GM19372 (cell line): Measurements from ENCODE around the gene TRPM4.
A peak's percentile ranks its signal among the peaks of the same experiment; 100 is the strongest.
"Not testable (repeated sequence)": the region's sequence is repeated elsewhere in the genome, so short reads cannot be mapped to it uniquely, and the experiment has no call there.

Experiments
- ATAC-seq: cut with Tn5 transposase; IDR thresholded peaks from one replicate; pipeline ENCODE4 v1.9.1; 2021; ENCODE audit warnings: mild to moderate bottlenecking, low read depth, moderate library complexity; ENCODE audit not compliant: unreplicated experiment

Gene TRPM4

GRCh38 chr19:49157445-49158224 is at the start of gene TRPM4:
Gene TRPM4, plus strand, starts transcription at chr19:49157792. Its CDS starts 75 bp downstream, at chr19:49157867.
- ATAC-seq, result no peak

GRCh38 chr19:49109051-49109450 is 48.5 kb upstream of the TRPM4 start:
- ATAC-seq, result no peak

DNA sequence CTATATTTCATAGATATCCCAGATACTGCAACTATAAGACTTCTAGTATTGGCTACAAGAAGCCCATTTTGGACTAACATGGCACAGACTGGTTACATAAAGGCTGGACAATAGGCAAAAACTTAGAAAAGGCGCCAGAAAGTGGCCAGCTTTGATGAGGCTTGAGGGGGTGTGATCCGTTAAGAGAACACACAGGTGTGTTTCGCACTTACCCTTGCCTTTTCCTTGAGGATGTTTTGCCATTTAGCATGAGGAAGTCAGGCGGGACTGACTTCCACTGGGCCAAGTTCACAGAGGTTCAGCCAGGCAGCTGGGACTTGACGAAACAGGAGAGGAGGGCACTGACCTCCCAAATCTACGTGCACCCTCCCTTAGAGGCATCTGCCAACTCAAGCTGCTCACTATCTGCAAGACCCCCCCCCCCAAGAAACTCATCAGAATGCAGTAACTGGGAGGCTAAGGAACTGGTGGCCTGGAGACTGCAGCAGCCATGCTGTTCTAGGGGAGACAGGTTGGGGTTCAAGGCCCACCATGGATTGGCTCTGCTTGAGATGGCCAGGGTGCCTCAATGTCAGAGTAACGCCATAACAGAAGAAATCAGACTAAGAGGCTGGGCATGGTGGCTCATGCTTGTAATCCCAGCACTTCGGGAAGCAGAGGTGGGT is 47.9 kb upstream of the TRPM4 start:
- no peak for ATAC-seq

DNA sequence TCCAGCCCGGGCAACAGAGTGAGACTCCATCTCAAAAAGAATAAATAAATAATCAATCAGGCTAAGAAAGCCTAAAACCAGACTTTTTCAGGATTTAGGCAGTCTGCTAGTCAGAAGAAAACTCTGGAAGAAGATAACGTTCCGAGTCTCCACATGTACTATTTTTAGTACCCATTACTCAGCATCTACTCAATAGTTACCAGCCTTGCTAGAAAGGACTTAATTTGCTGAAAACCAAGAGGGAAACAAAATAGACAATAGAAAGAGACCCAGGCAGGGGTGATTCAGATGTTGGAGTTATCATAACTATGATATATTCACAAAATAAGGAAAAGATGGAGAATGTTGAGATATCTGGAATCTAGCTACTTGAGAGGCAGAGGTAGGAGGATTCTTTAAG is 47.0 kb upstream of the TRPM4 start:
- ATAC-seq, result no peak

DNA sequence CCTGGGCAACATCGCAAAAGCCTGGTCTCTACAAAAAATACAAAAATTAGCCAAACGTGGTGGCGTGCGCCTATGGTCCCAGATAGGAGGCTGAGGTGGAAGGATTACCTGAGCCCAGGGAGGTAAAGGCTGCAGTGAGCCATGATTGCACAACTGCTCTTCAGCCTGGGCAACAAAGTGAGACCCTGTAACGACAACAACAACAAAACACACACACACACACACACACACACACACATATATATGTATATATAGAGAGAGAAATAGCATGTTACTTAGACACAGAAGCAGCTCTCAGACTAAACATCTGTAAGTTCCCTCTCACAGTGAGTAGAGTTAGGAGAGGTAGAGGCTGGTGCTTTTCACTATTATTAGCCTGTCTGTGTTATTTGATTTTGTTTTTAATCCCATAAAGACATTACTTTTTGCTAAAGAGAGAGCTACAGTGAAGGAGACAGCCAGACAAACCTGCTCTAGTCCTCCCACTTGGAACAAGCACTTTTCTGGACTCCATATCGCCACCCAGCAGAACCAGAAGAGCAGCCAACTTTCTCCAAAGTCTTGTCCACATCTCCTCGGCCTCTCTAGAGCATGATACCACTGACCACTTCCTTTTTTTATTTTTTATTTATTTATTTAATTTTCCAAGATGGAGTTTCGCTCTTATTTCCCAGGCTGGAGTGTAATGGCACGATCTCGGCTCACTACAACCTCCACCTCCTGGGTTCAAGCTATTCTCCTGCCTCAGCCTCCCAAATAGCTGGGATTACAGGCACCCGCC is 46.2 kb upstream of the TRPM4 start:
- ATAC-seq, result no peak

GRCh38 chr19:49113762-49114629 is 43.6 kb upstream of the TRPM4 start, which contains the start of gene LIN7B:
Gene LIN7B, plus strand, starts transcription at chr19:49114370. Its CDS starts 35 bp downstream, at chr19:49114405.
- ATAC-seq, result no peak

GRCh38 chr19:49114630-49115363 is 42.8 kb upstream of the TRPM4 start:
- no peak for ATAC-seq

DNA sequence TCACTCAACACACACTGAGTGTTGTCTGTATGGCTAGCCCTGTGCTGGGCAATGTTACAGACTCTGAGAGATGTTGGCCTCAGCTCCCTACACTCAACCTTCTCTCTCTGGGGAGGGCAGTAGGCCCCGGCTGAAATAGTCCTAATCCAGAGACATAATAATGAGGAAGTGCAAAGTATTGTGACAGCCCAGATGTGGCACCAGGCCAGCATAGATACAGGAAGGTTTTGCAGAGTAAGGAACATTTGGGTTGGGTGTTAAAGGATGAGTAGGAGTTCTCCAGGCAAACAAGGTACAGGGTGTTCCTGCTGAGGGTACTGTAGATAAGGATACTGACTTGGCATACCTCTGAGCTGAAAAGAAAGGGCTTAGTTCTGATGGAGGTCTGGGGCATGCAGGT is 41.0 kb upstream of the TRPM4 start:
- no peak for ATAC-seq

GRCh38 chr19:49117677-49118564 is 39.7 kb upstream of the TRPM4 start:
- ATAC-seq, result no peak

GRCh38 chr19:49118565-49119410 is 38.8 kb upstream of the TRPM4 start, which contains the start of gene C19orf73:
Gene C19orf73, minus strand, starts transcription at chr19:49119143. Its CDS starts 121 bp downstream, at chr19:49119022.
- ATAC-seq, result peak; percentile 80

DNA sequence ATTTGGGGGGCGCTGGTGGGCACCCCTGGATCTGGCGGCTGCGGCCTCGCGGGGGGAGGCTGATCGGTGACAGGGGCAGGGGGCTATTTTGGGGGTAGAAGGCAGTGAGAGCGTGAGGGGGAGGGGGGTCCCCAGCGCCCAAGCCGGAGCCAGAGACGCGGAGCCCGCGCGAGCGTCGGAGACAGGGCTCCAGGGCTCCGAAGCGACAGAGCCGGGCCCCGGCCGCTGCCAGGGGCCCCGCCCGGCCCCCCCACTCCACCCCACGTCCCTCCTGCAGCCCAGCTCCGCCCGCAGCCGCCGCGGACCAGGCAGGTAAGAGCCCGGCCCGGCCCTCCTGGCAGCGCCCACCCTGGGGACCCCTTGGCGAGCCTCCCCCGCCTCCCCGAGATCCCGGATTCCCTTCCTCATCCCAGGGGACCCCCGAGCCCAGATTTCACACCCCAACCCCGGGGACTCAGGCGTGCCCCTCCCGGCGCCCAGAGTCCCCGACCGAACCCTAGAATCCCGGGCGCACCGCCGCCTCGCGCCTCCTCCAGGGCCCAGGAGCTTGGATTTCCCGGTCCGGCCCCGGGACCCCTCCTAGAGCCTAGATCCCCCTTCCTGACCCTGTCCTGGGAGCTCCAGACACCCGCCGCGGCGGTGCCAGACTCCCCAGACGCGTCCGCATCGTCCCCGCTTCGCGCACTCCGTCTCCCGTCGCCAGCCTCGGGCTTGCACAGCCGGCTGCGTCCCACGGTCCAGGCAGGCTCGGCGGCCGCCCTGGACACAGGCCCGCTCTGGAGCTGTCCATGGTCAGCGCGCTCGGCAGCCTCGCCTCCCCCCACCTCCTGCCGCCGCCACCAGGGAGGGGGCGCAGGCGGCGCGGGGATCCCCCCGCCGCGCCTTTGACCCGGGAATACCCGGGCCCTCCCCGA is 37.9 kb upstream of the TRPM4 start, which contains the start of gene PPFIA3:
TSS of gene PPFIA3 (plus strand) at position 134 of the 914 bp plus-strand sequence. CDS start 8,330 bp downstream, outside the sequence.
- no peak for ATAC-seq

- no peak for ATAC-seq
Measured at GRCh38 chr19:49120325-49120683, 37.3 kb upstream of the TRPM4 start.

DNA sequence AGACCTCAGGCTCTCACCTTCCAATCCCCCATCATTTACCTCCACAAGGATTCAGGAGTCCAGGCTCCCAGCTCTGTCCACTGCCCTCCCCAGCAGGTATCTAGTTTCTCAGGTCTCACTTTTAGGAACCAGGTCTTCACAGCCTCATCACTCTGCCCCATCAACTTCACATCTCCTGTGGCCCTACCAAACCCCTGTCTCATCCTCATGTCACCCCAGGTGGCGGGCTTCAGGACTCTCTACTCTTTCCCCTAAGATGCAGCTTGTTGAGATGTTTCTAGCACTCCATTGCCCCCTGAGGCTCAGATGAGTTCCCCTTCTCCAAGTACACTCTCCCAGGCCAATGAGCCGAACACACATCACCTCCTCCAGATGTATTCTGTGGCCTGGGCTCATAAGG is 36.7 kb upstream of the TRPM4 start:
- no peak for ATAC-seq

- not testable (repeated sequence) for ATAC-seq
Measured at GRCh38 chr19:49121841-49122240, 35.8 kb upstream of the TRPM4 start.

DNA sequence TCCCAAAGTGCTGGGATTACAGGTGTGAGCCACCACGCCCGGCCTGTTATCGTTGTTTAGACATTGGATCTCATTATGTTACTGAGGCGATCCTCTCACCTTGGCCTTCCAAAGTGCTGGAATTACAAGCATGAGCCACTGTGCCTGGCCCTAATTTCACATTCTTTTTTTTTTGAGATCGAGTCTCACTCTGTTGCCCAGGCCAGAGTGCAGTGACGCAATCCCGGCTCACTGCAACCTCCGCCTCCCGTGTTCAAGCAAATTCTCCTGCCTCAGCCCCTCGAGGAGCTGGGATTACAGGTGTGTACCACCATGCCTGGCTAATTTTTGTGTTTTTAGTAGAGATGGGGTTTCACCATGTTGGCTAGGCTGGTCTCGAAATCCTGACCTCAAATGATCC is 34.3 kb upstream of the TRPM4 start:
- ATAC-seq, result not testable (repeated sequence)

DNA sequence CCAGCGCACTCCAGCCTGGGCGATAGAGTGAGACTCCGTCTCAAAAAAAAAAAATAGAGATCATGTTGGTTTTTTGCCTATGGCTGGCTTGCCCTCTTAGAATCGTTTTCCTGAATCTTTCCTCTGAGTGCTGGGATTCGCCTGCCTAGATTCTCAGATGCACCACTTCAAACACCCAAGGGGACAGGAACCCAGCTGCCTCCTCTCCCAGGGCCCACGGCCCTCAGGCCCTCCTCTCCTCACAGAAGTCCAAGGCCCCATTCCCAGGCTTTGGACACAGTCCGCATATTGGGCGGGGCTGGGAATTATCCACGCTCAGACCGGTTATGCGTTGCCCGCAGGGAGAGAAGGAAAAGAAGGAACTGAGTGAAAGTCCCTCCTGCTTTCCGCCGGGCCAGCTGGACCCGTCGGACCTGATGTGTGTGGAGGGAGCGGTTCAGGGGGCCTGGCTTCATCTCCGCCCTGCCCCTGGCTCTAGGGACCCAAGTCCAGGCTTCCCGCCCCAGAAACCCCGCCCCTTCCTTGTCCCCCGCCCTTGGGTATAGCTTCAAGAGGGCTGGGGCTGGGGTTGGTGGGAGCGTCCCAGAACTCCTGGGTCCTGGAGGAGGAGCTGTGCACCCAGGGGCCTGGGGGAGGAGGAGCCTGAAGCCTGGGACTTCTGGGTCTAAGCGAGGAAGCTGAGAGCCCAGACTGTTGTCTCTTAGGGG is 32.4 kb upstream of the TRPM4 start:
- no peak for ATAC-seq
